ENCODE results near the gene CPAMD8. TPM values are rescaled to one million over a fixed set of nuclear protein-coding genes. Genes with fewer than 3 reads are reported as not detected.

The CPAMD8 gene
- total RNA-seq, 1 experiment from 2014 or later, result 0.20 TPM

DNA sequence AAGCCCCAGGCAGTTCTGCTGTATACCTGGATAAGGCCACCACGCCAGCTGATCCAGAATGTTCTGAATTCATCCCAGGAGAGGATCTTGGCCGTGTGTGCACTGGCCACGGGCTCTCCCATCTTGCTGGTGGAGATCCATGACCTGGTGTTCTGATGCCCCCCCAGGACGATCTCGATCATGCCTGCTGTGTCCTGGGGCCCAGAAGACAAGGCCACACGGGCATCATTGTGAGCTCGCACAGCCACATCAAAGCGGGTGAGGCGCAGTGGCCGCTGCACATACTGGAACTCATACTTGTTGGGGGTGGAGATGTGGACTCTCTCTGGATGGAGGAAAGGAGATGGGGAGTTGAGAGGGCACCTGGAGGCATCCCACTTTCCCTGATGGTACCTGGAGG, 97.7 kb downstream of the CPAMD8 start:
- ATAC-seq, result no peak
- Histone ChIP-seq H3K4me1 (ENCODE audit: control insufficient read depth in 1 of 2, insufficient read depth in 2 of 2, low read length in 2 of 2) (no peaks in the 10 kb centered on the region), H3K27me3 (ENCODE audit: insufficient read depth, low read length) (no peaks in the 10 kb centered on the region), H3K9ac (ENCODE audit: low read length) (no peak overlapping the region), H3K4me3 (replicated peaks in 1 of 2; ENCODE audit: low read depth in 1 of 2, low read length in 2 of 2) (no peak overlapping the region), H3K36me3 (ENCODE audit: control insufficient read depth in 1 of 2, insufficient read depth in 2 of 2, low read length in 2 of 2) (no peaks in the 10 kb centered on the region), H3K9me2 (ENCODE audit: insufficient read depth) (no peaks in the 10 kb centered on the region), H2AFZ (ENCODE audit: low read depth, low read length, poor library complexity, severe bottlenecking) (no peak overlapping the region), H3K4me2 (ENCODE audit: low read length) (no peak overlapping the region), H3K27ac (ENCODE audit: low read depth, low read length) (no peak overlapping the region), H4K20me1 (ENCODE audit: insufficient read depth) (no peaks in the 10 kb centered on the region), H3K9me3 (ENCODE audit: control insufficient read depth in 1 of 2, insufficient read depth in 1 of 2, low read depth in 1 of 2, low read length in 2 of 2) (peaks cover 8 to 12% of the 10 kb centered on the region in 2 experiments; a peak in 3 of 4 replicates), H3K79me2 (ENCODE audit: insufficient read depth, low read length) (no peaks in the 10 kb centered on the region)
- intact Hi-C loops (cut with micrococcal nuclease), result no loop called here
- ChIA-PET RAD21 (ENCODE audit: low non-redundant PET in 1 of 2, low total read pairs in 2 of 2, uncharacterized antibody in 2 of 2, unreplicated experiment in 2 of 2) (no interaction called here), POLR2A (no interaction called here), CTCF (no interaction called here)
- no peak for DNase-seq (ENCODE audit: low read depth, low spot score)
- TF ChIP-seq SP1 (IDR thresholded peaks at IDR 0.05; ENCODE audit: low read depth) (no peak), ELF1 (IDR thresholded peaks at IDR 0.05; ENCODE audit: borderline replicate concordance, low read depth) (no peak), EZH2 (IDR thresholded peaks at IDR 0.05) (no peak), EZH2phosphoT487 (IDR thresholded peaks at IDR 0.05; ENCODE audit: borderline replicate concordance) (no peak), ZFX (IDR thresholded peaks at IDR 0.05) (no peak), SIN3A (IDR thresholded peaks at IDR 0.05; ENCODE audit: low read depth) (no peak), YY1 (IDR thresholded peaks at IDR 0.05; ENCODE audit: extremely low read depth, insufficient replicate concordance, low read depth, low read length) (no peak), JUND (IDR thresholded peaks at IDR 0.05) (no peak), POLR2A (IDR thresholded peaks at IDR 0.05; ENCODE audit: borderline replicate concordance, extremely low read depth, insufficient read depth, insufficient read length) (no peak)
- TF ChIP-seq, protein P1, sequence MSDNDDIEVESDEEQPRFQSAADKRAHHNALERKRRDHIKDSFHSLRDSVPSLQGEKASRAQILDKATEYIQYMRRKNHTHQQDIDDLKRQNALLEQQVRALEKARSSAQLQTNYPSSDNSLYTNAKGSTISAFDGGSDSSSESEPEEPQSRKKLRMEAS (IDR thresholded peaks at IDR 0.05), result no peak
- TF ChIP-seq, protein P2, sequence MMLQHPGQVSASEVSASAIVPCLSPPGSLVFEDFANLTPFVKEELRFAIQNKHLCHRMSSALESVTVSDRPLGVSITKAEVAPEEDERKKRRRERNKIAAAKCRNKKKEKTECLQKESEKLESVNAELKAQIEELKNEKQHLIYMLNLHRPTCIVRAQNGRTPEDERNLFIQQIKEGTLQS (IDR thresholded peaks at IDR 0.05), result no peak
- TF ChIP-seq, protein P3, sequence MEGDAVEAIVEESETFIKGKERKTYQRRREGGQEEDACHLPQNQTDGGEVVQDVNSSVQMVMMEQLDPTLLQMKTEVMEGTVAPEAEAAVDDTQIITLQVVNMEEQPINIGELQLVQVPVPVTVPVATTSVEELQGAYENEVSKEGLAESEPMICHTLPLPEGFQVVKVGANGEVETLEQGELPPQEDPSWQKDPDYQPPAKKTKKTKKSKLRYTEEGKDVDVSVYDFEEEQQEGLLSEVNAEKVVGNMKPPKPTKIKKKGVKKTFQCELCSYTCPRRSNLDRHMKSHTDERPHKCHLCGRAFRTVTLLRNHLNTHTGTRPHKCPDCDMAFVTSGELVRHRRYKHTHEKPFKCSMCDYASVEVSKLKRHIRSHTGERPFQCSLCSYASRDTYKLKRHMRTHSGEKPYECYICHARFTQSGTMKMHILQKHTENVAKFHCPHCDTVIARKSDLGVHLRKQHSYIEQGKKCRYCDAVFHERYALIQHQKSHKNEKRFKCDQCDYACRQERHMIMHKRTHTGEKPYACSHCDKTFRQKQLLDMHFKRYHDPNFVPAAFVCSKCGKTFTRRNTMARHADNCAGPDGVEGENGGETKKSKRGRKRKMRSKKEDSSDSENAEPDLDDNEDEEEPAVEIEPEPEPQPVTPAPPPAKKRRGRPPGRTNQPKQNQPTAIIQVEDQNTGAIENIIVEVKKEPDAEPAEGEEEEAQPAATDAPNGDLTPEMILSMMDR (IDR thresholded peaks at IDR 0.05 in 2 of 3, conservative IDR thresholded peaks at IDR 0.05 in 1 of 3; ENCODE audit: borderline replicate concordance in 1 of 3, insufficient read depth in 1 of 3, low read depth in 2 of 3, low read length in 2 of 3), result no peak
- BruUV-seq (replicated peaks), result no TSS peak
